HG03060 (cell line): ENCODE results near the gene DDX43.
"Not testable (repeated sequence)": the region's sequence is repeated elsewhere in the genome, so short reads cannot be mapped to it uniquely, and the experiment has no call there.

Experiments used
- ATAC-seq: cut with Tn5 transposase; IDR thresholded peaks from one replicate; pipeline ENCODE4 v1.9.1; 2021; ENCODE audit warnings: low read depth, moderate number of reproducible peaks; ENCODE audit not compliant: unreplicated experiment

The DDX43 gene

DNA sequence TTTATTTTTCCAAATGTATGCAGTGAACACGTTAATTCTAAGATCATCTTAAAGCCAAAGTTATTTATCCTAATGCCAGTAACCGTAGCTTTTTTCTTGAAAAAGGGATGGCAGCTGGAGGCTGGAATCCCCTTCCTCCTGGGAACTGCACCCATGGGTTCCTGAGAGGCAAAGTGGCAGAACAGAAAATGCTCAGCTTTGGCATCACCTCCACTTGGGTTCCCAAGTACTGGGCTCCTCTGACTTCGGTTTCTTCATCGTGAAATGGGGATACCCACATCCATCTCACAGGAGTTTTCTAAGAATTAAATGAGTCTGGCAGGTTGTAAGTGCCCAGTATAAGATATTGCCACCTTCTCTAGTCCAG is 6.2 kb upstream of the DDX43 start:
- no peak for ATAC-seq

DNA sequence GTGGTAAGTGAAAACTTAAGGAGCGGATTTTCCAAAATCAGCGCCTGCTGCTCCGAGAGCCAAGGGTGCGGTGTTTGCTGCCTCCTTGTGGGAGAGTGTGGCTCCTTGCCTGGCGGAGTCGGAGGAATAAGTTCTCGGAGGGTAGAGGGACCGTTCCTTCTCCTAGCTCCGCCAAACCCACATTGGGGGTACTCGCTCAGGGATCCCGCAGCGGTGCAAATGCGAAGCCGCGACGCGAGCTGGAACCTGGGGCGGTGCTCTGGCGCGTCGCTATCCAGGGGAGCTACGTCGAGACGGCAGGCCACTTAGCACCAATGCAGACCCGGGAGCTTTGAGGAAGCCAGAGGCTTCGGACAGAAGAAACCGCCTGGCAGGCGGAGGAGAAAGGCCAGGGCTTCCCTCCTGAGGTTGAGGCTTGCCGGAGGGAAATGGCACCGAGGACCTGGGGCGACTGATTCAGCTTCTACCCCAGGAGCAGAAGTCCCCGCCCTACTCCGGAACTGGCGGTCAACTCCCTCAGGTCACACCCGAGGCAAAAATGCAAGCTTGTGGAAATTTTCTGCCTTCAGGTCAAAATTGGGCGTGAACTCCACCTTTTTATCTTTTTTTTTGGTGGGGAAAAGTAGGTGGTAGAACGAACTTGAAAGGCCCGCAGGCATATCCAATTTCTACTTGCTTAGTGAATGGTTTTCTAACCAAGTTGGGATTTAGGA is 5.7 kb upstream of the DDX43 start:
- peak; percentile 50 for ATAC-seq

DNA sequence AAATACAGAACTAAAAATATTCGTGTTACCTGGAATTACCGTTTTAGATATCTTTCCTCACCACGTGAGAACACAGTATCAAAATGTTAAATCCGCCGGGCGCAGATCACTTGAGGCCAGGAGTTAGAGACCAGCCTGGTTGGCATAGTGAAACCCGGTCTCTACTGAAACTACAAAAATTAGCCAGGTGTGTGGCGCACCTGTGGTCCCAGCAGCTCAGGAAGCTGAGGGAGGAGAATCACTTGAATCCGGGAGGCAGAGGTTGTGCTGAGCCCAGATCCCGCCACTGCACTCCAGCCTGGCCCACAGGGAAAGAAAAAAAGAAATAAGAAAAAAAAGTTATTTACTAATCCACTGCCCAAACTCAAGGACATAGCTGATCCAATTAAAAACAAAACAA is 4.8 kb upstream of the DDX43 start:
- no peak for ATAC-seq

DNA sequence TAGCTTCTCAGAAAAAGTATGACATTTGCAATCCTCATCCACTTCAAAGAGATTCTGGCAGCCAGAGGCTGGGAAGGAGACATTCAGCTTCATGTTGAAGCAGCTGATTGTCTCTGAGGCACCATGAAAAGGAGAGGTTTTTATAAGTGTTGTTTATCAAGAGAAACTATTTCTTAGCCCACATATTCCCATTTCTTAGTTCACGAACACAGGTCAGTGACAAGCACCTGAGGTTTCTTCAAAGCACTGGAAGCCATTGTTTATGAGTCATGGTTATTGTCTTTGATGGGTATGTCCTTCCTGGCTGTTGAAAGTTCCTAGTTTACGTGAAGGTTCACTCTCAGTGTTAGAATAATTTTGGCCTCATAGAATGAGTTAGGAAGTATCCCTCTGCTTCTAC is 3.0 kb upstream of the DDX43 start:
- ATAC-seq: no peak

DNA sequence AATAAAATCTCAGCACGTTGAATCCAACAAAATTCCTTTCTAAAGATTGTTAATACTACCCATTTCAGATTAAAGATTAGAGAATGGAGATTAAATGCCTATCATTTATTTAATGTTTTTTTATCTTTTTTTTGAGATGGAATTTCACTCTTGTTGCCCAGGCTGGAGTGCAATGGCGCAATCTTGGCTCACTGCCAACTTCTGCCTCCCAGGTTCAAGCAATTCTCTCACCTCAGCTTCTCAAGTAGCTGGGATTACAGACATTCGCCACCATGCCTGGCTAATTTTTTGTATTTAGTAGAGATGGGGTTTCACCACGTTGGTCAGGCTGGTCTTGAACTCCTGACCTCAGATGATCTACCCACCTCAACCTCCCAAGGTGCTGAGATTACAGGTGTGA is 2.4 kb upstream of the DDX43 start:
- ATAC-seq: not testable (repeated sequence)

GRCh38 chr6:73393278-73393677 is 1.4 kb upstream of the DDX43 start:
- no peak for ATAC-seq

DNA sequence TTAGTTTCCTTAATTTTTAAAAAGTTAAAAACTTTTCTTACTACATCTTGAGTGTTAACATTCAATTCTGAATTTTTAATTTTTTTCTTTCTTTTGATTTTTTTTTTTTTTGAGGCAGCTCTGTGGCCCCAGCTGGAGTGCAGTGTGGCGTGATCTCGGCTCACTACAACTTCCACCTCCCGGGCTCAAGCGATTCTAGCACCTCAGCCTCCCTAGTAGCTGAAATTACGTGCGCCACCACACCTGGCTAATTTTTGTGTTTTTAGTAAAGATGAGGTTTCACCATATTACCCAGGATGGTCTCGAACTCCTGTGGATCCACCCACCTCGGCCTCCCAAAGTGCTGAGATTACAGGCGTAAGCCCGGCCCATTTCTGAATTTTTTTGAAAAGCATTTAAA is 1.2 kb downstream of the DDX43 start:
- no peak for ATAC-seq

GRCh38 chr6:73400656-73401055 is 6.0 kb downstream of the DDX43 start:
- ATAC-seq: no peak

DNA sequence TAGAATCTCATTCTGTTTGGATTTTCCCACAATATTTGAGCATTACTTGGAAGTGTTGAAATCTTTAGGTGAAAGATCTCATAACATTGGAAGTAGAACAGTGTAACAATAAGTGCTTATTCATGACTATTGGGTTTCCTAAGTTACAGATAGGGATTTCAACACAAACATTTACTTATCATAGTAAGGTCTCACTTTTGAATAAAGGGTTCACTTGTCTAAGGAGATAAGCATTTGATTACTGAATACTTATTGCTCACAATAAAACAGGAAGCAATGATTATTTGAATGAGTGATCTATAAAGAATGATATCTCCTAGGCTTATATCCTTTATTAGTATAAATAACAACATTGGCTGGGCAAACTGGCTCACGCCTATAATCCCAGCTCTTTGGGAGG is 14.8 kb downstream of the DDX43 start:
- no peak for ATAC-seq

DNA sequence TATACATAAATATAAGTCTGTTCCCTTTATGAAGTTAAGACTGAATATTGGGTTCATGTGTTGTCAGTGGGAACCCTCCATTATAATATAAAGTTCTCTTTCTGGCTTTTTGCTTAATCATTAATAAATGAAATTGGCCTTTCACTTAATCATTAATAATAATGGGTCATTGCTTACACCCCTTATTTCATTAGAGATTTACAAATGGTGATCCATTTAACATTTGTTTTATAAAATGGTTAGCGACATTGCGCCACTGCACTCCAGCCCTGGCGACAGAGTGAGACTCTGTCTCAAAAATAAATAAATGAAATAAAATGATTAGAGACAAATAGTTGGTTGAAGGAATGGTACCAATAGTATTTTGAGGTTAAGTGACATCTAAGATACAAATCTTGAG is 18.5 kb downstream of the DDX43 start:
- no peak for ATAC-seq

GRCh38 chr6:73418081-73418741 is 23.6 kb downstream of the DDX43 start:
- ATAC-seq: no peak

GRCh38 chr6:73421534-73421933 is 26.9 kb downstream of the DDX43 start:
- no peak for ATAC-seq

GRCh38 chr6:73435236-73435635 is 40.6 kb downstream of the DDX43 start:
- ATAC-seq: no peak

- ATAC-seq: no peak
These were observed 48.9 kb downstream of the DDX43 start for GRCh38 chr6:73443555-73443954.

DNA sequence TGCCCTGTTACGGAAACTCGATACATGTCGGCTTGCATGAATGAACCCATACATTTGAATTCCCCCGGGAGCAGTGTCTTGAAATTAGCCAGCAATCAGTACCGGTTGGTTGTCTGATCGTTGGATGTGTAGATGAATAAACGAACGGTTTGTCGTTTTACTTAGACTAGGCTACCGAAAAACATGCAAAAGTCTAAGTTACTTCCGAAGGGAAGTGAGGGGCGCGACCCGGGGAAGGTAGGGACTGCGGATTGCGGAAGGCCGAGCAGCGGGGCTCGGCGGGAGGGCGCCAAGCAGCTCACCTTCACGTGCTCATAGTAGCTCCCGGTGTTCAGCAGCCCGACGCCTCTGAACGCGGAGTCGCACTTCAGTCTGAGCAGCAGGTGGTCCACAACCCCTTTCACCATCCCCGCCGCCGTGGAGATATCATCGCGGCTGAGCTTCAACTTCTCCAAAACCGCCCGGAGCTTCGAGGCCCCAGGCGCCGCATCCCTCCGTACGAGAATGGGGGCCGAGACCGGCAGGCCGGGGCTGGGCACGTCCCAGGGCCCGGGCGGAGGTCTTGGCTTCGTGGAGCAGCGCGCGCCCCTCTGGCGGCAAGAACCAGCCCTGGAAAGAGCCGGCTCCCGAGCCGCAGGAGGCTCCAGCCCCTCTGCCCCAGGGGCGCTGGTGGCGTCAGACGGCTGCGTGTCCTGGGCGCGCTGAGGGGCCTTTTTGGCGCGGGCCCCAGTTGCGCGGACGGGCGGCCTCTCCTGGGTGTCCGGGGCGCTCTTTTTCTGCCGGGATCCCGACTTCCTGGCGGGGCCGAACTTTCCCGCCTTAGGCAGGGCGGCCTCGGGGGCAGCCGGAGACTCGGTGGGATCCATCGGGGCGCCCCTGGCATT is 56.8 kb downstream of the DDX43 start:
- ATAC-seq: peak; percentile 32

DNA sequence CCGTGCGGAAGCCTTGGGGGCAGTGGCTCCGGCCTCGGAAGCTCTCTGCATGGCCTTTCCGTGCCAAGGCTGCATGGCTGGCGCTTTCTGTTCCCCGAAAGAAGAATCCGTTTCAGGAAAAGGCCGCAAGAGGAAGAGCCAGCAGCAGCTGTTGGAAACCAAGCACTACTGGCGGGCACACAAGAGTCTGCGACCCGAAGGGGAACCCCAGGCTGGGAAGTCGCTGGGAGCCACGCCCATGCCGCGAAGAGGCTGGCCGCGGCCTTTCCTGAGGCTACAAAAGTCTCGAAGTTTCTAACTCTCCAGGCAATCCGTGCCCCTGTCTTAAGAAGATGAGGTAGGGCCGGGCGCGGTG is 57.5 kb downstream of the DDX43 start, which contains the start of gene CGAS:
Gene CGAS, minus strand, starts transcription at position 191 of the 355 bp plus-strand sequence. Its CDS starts 116 bp downstream, at position 75.
- ATAC-seq: peak; percentile 59

DNA sequence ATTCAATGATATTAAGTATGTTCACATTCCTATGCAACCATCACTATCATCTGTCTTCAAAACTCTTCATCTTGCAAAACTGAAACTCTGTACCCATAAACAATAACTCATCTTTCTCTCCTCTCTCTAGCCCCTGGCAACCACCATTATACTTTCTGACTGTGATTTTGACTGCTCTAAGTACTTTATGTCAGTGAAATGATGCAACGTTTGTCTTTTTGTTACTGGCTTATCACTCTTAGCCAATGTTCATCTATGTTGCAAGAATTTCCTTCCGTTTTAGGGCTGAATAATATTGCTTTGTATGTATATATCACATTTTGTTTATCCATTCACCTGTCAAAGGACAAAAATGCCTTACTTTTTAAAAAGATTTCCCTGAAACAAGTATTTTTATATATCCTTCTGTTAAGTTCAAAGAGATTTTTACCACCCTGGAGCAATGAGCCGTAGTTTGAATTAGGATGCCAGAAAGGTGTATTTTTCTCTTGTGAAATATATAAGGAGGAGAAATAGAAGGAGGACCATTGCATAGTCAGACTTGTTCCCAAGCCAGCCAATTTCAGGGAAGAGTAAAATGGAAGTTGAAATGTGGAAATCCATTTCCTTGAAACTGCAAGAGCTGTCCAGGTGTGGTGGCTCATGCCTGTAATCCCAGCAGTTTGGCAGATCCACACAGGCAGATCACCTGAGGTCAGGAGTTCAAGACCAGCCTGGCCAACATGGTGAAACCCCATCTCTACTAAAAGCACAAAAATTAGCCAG is 61.4 kb downstream of the DDX43 start:
- no peak for ATAC-seq

- not testable (repeated sequence) for ATAC-seq
These were observed 64.8 kb downstream of the DDX43 start for GRCh38 chr6:73459474-73459873.

DNA sequence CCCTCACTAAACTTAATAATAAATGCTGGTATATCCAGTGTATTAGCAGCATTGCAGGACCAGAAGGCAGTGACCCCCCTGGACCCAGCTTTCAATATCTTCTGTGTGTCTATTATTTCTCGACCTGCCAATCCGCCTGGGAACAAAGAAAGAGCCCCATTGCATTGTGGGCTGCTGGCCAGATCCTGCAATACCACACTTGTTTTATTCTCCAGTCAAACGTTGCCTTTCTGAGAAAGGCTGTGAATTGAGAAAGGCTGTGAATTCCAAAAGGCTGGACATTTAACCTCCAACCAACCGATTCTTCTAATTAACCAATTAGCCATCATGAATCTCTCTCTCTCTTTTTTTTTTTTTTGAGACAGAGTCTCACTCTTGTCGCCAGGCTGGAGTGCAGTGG is 65.4 kb downstream of the DDX43 start:
- no peak for ATAC-seq

- peak; percentile 95 for ATAC-seq
These were observed 67.1 kb downstream of the DDX43 start, which contains the start of gene MTO1 for GRCh38 chr6:73461537-73462350. TSS of gene MTO1 (plus strand) at chr6:73461737. CDS start at chr6:73461855, 118 bp downstream.
